OCI-LY1 (cell line): ENCODE results near the gene SNED1.

Experiments used
- H2AFZ ChIP-seq: fragments of 200-600 bp; sonication (generic), shearing (Covaris generic); 2 replicates; pipeline ENCODE4 v1.6.0; 2014; ENCODE audit warnings: antibody characterized with exemption, mild to moderate bottlenecking, low read length
- H3F3A ChIP-seq: fragments of 200-600 bp; sonication (generic), shearing (Covaris generic); 2 replicates; pipeline ENCODE4 v1.6.0; 2014; ENCODE audit warnings: mild to moderate bottlenecking, antibody characterized with exemption, low read length, moderate library complexity; ENCODE audit not compliant: insufficient read depth
- H3K27ac ChIP-seq: fragments of 200-600 bp; sonication (generic); 2 replicates; pipeline ENCODE4 v1.5.1; 2014; ENCODE audit warnings: low read length, mixed run types, mild to moderate bottlenecking, low read depth; ENCODE audit not compliant: poor library complexity, severe bottlenecking
- H3K27me3 ChIP-seq: fragments of 200-600 bp; sonication (generic); 2 replicates; pipeline ENCODE4 v1.6.0; 2014; ENCODE audit warnings: antibody characterized with exemption, mild to moderate bottlenecking, low read length, moderate library complexity; ENCODE audit not compliant: insufficient read depth
- H3K36me3 ChIP-seq: fragments of 200-600 bp; sonication (generic); 2 replicates; pipeline ENCODE4 v1.6.1; 2014; ENCODE audit warnings: mild to moderate bottlenecking, antibody characterized with exemption, low read length, moderate library complexity, mixed read lengths; ENCODE audit not compliant: insufficient read depth
- H3K4me1 ChIP-seq: fragments of 200-600 bp; sonication (generic); 2 replicates; pipeline ENCODE4 v1.5.1; 2014; ENCODE audit warnings: mild to moderate bottlenecking, low read length, moderate library complexity; ENCODE audit not compliant: insufficient read depth, severe bottlenecking
- H3K4me2 ChIP-seq: fragments of 200-600 bp; sonication (generic), shearing (Covaris generic); 2 replicates; pipeline ENCODE4 v1.6.1; 2014; ENCODE audit warnings: low read length
- H3K4me3 ChIP-seq: fragments of 200-600 bp; sonication (generic); 2 replicates; pipeline ENCODE4 v1.5.1; 2014; ENCODE audit warnings: low read length, low read depth, mild to moderate bottlenecking, mixed read lengths; ENCODE audit not compliant: poor library complexity, severe bottlenecking
- H3K79me2 ChIP-seq: fragments of 200-600 bp; shearing (Covaris generic); 2 replicates; pipeline ENCODE4 v1.6.1; 2016; ENCODE audit warnings: mixed run types, low read length, mixed read lengths; ENCODE audit not compliant: insufficient read depth
- H3K9ac ChIP-seq: fragments of 200-600 bp; sonication (generic), shearing (Covaris generic); 2 replicates; pipeline ENCODE4 v1.6.1; 2014; ENCODE audit warnings: mild to moderate bottlenecking, low read length, mixed read lengths
- H3K9me2 ChIP-seq: fragments of 200-600 bp; sonication (generic), shearing (Covaris generic); 2 replicates; pipeline ENCODE4 v1.6.1; 2014; ENCODE audit warnings: low read depth, mild to moderate bottlenecking, low read length, mixed read lengths
- H3K9me3 ChIP-seq: fragments of 200-600 bp; shearing (Covaris generic); 2 replicates; pipeline ENCODE4 v1.6.1; 2014; ENCODE audit warnings: low read length, mixed read lengths
- H4K20me1 ChIP-seq: fragments of 200-600 bp; sonication (generic), shearing (Covaris generic); 2 replicates; pipeline ENCODE4 v1.6.0; 2016; ENCODE audit warnings: mild to moderate bottlenecking, low read length; ENCODE audit not compliant: insufficient read depth
- EZH2 ChIP-seq: fragments of 200-600 bp; sonication (generic), shearing (Covaris generic); IDR thresholded peaks from 2 replicates; pipeline ENCODE4 v1.8.0; 2017; ENCODE audit warnings: borderline replicate concordance, mixed run types, mild to moderate bottlenecking, antibody characterized with exemption, low read length, moderate library complexity, mixed read lengths
- TF ChIP-seq, protein P1 (sequence below): fragments of 200-600 bp; sonication (generic), shearing (Covaris generic); IDR thresholded peaks from 2 replicates; pipeline ENCODE4 v1.5.1; 2017; ENCODE audit warnings: mild to moderate bottlenecking, antibody characterized with exemption, low read length, moderate library complexity, mixed read lengths

The SNED1 gene

DNA sequence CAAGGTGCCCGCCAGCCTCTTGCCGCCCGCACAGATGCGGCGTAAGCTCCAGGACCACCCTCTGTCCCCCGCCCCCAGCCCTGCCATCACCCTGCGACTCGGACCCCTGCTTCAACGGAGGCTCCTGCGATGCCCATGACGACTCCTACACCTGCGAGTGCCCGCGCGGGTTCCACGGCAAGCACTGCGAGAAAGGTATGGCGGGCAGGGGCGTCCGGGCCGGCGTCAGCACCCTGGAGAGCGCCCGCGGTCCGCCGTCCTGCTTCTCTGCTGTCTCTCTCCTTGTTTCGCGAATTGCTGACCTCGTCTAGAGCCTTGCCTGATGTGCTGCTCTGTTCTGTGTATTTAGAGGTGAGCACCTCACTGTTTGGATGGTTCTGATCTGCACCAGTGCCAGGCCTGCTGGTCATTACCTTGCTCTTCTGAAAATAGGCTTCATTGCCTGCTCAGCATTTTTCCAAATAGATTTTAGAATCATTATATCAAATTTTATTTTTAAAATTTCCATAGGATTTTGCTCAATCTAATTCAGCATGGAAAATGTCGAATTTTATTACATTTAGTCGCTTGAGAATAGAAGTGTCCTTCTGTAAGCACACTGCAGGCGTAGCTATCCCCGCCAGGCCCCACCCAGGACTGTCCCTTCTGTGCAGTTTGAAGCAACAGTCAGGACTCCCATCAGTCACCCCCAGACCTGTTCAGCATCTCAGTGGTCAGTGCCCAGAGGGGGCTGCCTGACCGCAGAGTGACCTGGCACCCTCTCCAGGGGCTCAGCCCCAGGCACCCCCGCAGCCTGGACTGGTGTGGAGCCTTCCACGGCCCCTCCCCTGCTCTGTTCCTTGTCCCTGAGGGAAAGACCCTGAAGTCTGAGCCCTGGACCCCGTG lies 51.6 kb downstream of the SNED1 start:
- no peaks in the 10 kb centered on the region for H3F3A ChIP-seq
- no peaks in the 10 kb centered on the region for H3K36me3 ChIP-seq
- H3K4me2 ChIP-seq, result no peak overlapping the region
- H3K4me3 ChIP-seq, result no peak overlapping the region
- no peaks in the 10 kb centered on the region for H3K79me2 ChIP-seq
- H2AFZ ChIP-seq, result no peak overlapping the region
- no peaks in the 10 kb centered on the region for H3K9me3 ChIP-seq
- H3K9me2 ChIP-seq, result no peaks in the 10 kb centered on the region
- H3K9ac ChIP-seq, result no peak overlapping the region
- no peaks in the 10 kb centered on the region for H3K4me1 ChIP-seq
- H4K20me1 ChIP-seq, result no peaks in the 10 kb centered on the region
- no peak overlapping the region for H3K27ac ChIP-seq
- H3K27me3 ChIP-seq, result no peaks in the 10 kb centered on the region
- TF ChIP-seq, protein P1, sequence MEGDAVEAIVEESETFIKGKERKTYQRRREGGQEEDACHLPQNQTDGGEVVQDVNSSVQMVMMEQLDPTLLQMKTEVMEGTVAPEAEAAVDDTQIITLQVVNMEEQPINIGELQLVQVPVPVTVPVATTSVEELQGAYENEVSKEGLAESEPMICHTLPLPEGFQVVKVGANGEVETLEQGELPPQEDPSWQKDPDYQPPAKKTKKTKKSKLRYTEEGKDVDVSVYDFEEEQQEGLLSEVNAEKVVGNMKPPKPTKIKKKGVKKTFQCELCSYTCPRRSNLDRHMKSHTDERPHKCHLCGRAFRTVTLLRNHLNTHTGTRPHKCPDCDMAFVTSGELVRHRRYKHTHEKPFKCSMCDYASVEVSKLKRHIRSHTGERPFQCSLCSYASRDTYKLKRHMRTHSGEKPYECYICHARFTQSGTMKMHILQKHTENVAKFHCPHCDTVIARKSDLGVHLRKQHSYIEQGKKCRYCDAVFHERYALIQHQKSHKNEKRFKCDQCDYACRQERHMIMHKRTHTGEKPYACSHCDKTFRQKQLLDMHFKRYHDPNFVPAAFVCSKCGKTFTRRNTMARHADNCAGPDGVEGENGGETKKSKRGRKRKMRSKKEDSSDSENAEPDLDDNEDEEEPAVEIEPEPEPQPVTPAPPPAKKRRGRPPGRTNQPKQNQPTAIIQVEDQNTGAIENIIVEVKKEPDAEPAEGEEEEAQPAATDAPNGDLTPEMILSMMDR, result no peak
- TF ChIP-seq EZH2, result no peak

DNA sequence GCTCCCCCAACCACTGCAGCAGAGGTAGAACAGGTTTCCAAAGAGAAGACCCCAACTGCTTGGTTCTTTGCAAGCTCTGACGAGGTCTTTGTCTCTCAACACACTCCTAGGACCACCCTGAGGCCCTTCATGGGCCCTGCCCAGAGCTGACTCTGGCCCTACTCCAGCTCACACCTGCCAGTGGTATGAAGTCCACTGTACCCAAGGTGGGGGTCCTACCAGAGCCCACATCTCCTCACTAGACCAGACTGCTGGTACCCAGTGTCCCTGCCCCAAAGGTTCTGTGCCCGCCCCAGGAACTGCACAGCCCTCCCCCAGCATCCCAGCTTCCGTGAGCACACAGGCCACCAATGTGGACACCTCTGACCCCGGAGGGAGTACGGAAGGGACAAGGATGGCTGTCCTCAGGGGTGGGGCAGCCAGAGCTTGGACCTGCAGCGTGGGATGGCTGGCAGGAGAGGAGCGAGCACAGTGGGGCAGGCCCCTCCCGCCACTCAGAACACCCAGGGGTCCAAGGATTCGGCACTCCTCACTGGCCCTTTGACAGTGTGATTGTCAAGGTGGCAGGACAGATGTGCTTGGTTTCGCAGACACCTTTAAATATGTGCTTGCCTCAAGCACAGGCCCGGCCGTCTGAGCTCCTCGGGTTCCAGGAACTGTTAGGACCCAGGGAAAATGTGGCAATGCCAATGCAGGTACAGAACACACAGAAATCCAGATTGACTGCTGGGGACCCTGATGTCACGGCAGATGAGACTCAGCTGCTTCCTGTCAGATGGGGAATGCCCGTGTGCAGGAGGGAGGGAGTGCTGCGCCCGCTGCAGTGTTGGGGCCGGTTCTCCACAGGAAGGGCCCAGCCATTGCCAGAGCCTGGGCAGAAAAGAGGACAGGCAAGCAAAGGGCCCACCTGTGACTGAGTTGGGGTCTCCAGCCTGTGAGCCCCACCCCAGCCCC lies 52.5 kb downstream of the SNED1 start:
- Histone ChIP-seq H3K4me3 (no peak overlapping the region), H3K9me3 (no peaks in the 10 kb centered on the region), H3K27me3 (no peaks in the 10 kb centered on the region), H3F3A (no peaks in the 10 kb centered on the region), H3K9me2 (no peaks in the 10 kb centered on the region), H3K9ac (no peak overlapping the region), H3K27ac (no peak overlapping the region), H2AFZ (no peak overlapping the region), H3K4me1 (no peaks in the 10 kb centered on the region), H4K20me1 (no peaks in the 10 kb centered on the region), H3K79me2 (no peaks in the 10 kb centered on the region), H3K36me3 (no peaks in the 10 kb centered on the region), H3K4me2 (no peak overlapping the region)
- TF ChIP-seq, protein P1, result no peak
- no peak for TF ChIP-seq EZH2

DNA sequence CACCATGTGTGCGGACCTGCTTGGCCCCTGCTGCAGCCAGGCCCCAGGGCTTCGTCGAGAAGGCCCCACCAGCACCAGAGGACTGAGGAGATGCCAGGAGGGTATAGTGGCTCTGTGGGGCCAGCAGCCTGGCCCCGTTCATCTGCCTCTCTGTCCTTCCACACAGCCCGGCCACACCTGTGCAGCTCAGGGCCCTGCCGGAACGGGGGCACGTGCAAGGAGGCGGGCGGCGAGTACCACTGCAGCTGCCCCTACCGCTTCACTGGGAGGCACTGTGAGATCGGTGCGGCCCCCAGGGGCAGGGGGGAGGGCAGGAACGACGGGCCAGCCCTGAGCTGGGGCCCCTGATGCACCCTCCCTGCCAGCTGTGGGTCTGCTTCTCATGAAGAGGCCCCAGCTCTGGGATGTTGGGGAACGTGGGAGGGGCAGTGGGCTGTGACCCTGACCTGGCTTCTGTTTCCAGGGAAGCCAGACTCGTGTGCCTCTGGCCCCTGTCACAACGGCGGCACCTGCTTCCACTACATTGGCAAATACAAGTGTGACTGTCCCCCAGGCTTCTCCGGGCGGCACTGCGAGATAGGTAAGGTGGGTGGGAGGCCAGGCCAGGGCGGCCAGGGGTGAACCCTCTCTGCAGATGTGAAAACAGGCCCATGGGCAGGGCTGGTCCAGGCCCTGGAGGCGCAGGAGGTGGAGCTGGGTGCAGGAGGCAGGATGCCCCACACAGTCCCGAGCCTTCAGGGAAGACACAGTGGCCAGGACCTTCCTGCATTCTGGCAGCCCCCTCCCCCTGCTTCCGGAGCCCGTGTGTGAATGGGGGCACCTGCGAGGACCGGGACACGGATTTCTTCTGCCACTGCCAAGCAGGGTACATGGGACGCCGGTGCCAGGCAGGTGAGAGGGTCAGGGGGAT lies 53.4 kb downstream of the SNED1 start:
- H3K4me3 ChIP-seq, result no peak overlapping the region
- no peaks in the 10 kb centered on the region for H3K4me1 ChIP-seq
- H3K36me3 ChIP-seq, result no peaks in the 10 kb centered on the region
- no peak overlapping the region for H3K4me2 ChIP-seq
- no peaks in the 10 kb centered on the region for H3F3A ChIP-seq
- no peak overlapping the region for H3K27ac ChIP-seq
- TF ChIP-seq, protein P1, result no peak
- no peak for TF ChIP-seq EZH2
- H3K9me2 ChIP-seq, result no peaks in the 10 kb centered on the region
- H3K9me3 ChIP-seq, result no peaks in the 10 kb centered on the region
- H3K9ac ChIP-seq, result no peak overlapping the region
- H3K27me3 ChIP-seq, result no peaks in the 10 kb centered on the region
- H3K79me2 ChIP-seq, result no peaks in the 10 kb centered on the region
- no peak overlapping the region for H2AFZ ChIP-seq
- no peaks in the 10 kb centered on the region for H4K20me1 ChIP-seq
